GM12801 (cell line): Measurements from ENCODE around the gene VAV2.

Experiments used
- CTCF ChIP-seq: IDR thresholded peaks from one replicate; pipeline ENCODE4 v1.5.1; 2011; ENCODE audit warnings: control low read depth; ENCODE audit not compliant: insufficient read length; ENCODE audit errors: extremely low read depth

The VAV2 gene

GRCh38 chr9:133971121-133971951 is 20.8 kb downstream of the VAV2 start:
- TF ChIP-seq CTCF, result no peak

- no peak for TF ChIP-seq CTCF
These were observed 21.5 kb downstream of the VAV2 start for GRCh38 chr9:133970581-133971058.

GRCh38 chr9:133969681-133970580 is 22.2 kb downstream of the VAV2 start:
- TF ChIP-seq CTCF, result no peak

GRCh38 chr9:133968966-133969617 is 23.0 kb downstream of the VAV2 start:
- no peak for TF ChIP-seq CTCF

- no peak for TF ChIP-seq CTCF
These were observed 23.7 kb downstream of the VAV2 start for GRCh38 chr9:133968428-133968827.

- TF ChIP-seq CTCF, result no peak
These were observed 24.9 kb downstream of the VAV2 start for GRCh38 chr9:133967024-133967741.
